ENCODE measurements around the gene PCDHGC4.

DNA sequence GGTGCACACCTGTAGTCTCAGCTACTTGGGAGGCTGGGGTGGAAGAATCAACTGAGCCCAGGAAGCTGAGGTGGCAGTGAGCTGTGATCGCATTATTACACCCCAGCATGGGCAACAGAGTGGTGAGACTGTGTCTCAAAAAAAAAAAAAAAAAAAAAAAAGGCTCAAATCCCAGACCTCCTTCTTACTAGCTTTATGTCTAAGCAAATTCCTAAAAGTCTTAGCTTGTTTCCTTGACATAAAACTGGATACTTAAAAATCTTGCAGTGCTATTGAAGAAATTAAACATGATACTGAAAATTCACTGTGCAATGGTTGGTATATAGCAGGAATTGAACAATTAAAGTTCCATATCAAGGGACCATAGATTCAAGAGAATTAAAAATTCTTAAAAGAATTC lies 49.1 kb downstream of the PCDHGC4 start:
- TF ChIP-seq, protein P1, sequence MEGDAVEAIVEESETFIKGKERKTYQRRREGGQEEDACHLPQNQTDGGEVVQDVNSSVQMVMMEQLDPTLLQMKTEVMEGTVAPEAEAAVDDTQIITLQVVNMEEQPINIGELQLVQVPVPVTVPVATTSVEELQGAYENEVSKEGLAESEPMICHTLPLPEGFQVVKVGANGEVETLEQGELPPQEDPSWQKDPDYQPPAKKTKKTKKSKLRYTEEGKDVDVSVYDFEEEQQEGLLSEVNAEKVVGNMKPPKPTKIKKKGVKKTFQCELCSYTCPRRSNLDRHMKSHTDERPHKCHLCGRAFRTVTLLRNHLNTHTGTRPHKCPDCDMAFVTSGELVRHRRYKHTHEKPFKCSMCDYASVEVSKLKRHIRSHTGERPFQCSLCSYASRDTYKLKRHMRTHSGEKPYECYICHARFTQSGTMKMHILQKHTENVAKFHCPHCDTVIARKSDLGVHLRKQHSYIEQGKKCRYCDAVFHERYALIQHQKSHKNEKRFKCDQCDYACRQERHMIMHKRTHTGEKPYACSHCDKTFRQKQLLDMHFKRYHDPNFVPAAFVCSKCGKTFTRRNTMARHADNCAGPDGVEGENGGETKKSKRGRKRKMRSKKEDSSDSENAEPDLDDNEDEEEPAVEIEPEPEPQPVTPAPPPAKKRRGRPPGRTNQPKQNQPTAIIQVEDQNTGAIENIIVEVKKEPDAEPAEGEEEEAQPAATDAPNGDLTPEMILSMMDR (IDR thresholded peaks at IDR 0.05), result no peak
- TF ChIP-seq POLR2A (IDR thresholded peaks at IDR 0.05) (no peak), POLR2AphosphoS5 (IDR thresholded peaks at IDR 0.05) (no peak), EP300 (IDR thresholded peaks at IDR 0.05; ENCODE audit: low read depth) (no peak)

Data from transverse colon (tissue), 4 donors.